HG03066 (cell line): ENCODE data around the gene GAB1.

ENCODE experiments used
- ATAC-seq: cut with Tn5 transposase; IDR thresholded peaks from one replicate; pipeline ENCODE4 v1.9.1; 2021; ENCODE audit warnings: low read depth; ENCODE audit not compliant: unreplicated experiment

GAB1 gene

DNA sequence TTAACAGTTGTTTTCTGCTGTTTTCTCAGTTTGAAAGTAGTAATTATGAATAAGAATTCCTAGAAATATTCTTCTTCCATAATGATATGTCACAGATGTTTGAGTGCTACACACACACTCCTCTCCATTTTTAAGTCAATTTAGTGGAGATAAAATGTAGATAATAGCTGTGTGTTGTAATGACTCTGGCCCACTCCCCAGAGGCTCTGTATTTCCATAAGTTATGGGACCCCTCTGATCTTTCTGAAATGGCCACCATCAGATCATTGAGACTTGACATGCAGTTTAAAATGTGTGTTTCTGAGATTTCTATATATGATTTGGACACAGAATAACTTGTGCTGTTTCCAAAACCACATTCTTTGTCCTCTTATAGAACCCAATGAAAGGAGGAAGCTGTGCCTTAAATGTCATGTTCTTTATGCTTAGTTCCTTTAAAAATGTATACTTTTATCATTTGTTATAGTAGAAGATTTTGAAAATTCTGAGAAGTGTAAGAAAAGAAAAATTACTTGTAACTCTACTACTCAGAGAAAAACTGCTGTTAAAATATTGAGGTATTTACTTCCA is 46.4 kb downstream of the GAB1 start:
- no peak for ATAC-seq

DNA sequence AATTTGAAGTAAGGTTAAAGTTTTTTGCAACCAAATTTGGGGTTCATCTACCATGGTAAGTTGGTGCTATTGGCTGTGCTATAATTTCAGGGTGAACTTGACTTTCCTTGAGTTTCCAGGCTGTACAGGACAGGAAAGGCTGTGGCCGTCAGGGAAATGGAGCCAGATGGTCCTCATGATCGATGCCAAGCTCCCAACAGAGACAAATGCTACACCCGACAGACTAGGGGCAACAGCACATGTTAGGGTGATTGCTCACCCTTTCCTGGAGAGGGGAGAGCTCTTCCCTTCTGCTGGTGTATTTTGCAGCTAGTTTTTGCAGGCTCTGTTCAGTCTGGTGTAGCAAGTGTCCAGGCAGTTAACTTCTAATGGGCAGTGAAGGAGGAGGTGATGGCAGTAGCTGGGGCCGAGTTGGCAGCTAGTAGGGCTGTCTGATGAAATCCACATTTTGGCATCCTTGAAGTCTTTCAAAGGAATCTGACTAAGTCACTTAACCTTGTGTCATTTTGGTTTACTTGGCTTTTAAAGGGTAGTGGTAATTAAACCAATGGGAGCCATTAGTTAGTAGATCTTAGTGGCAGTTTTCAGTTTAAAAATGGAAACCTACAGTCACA is 47.8 kb downstream of the GAB1 start:
- ATAC-seq: no peak

DNA sequence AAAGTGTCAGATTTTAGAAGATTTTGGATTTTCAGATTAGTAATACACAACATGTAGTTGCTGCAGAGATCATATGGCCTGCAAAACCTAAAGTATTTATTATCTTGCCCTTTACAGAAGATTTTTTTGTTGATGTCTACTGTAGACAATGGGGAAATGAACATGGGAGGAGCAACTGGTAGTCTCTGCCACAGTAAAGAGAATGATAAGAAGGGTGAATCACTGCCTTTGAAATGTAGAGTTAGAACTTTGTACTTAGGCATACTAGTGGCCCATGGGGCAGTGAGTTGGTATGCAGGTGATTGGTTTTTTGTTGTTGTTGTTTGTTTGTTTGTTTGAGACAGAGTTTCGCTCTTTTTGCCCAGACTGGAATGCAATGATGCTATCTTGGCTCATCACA is 50.1 kb downstream of the GAB1 start:
- no peak for ATAC-seq

DNA sequence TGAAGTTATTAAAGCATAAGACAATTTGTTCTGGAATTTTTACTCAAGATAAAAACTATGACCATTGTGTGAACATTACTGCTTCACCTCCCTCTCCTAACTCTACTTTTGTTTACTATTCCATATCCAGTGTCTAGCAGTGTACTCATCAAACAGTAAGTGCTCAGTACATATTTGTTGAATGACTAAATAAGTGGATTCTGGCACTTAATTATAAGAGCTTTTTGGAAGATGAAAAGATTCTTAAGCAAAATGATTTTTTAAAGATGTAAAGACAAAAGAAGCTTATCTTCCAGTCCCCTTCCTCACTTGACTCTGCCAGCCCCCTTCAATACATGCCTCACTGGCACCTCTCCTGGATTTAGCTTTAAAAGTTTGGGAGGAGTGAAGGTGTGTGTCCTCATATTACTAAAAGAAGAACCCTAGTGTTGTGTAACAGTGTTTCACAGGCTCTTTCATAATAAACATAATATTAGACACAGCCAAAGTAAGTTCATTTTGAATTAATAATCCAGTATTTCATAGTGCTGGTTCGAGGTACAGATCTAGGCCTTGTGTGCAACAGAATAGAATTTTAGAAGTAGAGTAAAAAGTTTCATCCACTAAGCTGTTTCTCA is 53.0 kb downstream of the GAB1 start:
- no peak for ATAC-seq

DNA sequence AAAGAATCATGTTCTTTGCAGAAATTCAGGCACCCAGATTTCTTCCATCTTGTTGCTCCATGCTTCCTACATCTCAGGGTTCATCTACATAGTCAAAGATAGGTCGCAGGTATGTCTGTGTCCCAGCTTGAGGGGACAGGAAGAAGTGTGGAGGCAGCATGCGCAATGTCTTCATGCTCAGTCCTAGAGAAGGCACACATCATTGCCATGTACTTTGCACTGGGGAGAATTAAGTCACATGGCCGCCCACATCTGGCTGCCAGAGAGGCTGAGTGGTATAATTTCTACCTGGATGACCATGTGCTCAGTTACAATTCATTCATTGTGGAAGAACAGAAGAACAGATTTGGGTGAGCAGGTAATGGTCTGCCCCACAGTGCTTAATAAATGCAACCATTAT is 54.1 kb downstream of the GAB1 start:
- ATAC-seq: no peak

DNA sequence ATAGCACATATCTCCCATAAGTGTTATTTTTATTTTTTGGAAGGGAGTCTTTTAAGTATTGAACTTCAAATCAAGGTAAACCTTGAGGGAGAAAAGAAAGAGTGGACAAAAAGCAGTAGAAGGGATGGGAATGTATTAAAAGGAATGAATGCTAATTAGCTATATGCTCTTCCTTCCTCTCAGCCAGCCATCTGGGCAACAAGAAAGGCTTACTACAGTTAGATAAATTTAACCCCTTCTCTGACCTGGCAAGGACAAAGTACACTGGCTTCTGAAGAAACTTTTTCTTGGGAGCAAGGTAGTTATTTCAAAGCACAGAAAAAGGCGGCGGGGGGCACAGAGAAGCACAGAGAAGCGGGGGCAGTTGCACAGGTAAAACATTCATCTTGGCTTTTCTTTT is 54.6 kb downstream of the GAB1 start:
- no peak for ATAC-seq

DNA sequence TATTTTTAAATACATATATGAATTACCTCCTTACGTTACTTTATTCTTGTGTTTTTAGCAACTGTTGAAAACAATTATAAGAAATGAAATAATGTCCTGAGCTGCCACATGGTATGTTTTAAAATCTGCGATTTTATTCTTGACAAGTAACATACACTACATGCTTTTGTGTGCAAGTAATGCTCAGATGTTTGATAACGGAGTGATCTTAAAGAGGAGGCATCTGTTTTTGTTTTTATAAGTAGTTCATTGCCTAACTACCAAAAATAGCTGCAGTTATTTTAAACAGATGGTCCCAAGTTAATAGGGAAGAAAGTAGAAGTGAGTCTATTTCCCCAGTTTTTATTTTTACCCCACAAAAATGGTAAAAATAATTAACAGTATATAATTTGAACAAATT is 55.2 kb downstream of the GAB1 start:
- ATAC-seq: no peak

DNA sequence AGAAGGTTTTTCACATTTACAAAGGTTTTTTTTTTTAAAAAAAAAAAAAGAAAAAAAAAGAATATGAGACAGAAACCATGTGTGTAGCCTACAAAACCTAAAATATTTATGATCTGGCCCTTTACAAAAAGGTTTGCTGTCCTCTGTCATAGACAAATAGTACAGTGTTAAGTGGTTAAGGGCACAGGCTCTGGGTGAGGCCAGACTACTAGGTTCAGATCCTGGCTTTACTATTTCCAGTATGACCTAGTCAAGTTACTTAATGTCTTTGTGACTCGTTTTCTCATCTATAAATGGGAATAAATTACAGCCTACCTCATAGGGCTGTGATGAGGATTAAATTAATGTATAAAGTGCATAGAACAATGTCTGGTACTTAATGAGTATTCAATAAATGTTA is 56.5 kb downstream of the GAB1 start:
- ATAC-seq: no peak

DNA sequence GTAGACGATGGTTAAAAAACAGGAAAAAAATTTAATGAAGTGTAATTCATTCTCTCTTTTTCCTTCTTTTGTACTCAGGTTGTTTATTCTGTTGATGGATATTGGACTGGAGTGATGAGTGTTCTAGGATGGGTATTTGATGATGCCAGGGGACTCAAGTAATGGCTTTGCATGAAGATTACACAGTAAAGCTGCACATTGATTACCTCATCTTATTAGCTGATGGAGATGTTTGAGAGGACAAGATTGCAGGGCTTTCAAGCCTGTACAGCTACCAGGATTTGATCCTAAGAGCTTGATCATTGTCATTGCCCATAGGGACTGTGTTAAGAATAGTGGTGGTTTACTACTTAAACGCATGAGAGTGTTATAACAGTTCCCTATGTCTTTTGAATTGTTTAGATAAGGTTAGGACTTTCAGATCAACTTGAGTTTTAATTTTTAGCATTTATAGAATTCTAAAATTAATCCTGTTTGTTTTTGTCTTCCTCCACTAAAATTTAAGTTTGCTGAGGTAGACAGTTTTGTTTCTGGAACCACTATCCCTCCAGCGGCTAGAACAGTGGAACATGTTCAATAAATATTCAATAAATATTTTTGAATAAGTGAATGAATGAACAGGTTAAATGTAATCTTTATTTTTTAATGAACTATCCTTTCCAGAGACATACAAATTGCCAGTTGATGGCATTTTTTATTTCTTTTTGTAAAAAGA is 58.2 kb downstream of the GAB1 start:
- no peak for ATAC-seq

DNA sequence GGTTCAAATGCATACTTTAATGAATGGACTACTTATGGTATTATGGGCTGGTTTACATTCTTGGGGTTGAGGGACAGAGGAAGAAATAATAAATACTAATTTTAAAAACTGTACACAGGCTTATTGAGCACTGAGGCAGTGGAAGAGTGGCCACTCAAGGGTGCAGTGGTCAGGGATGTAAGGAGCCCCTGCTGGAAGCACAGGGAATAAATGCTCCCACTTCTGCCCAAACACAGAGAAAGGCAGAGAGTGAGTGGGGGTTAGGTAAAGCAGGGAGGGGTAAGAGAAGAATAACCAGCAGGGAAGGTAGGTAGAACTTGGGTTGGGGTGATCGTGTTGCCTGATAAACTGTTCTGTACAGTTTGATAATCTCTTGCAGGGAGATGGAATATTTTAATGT is 60.0 kb downstream of the GAB1 start:
- no peak for ATAC-seq

DNA sequence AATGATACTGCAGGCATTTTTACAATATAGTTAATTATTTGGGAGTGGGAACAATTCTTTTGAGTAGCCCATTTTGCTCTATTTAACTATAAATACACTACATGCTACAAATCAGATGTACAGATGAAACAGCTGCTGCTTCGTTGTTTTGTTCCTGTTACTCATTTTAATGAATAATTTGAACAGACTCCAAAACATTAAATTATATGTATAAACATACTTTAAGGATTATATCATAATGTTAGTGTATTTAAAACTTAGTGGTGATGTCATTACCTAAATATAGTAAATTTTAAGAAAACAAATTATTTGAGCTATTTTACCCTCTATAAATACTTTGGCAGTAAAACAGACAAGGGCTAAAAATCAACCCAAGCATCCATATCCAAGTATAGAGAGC is 60.7 kb downstream of the GAB1 start:
- no peak for ATAC-seq

DNA sequence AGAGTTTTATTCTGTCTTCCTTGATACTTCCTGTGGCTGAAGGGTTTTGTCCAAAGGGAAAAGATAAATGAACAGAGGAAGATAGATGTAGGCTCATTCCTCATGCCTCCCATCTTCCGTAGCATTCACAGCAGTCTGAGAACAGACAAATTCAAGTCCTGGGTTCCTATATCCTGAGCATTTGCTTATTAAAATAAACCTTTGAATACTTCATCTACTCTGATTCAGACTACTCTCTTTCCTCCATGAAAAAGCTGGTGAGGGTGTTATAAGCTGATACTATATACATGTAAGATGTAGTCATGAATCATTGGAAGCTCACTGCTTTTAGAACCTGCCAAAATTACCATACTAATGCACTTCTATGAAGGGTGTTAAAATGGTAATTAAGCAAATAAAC is 61.2 kb downstream of the GAB1 start:
- ATAC-seq: no peak

DNA sequence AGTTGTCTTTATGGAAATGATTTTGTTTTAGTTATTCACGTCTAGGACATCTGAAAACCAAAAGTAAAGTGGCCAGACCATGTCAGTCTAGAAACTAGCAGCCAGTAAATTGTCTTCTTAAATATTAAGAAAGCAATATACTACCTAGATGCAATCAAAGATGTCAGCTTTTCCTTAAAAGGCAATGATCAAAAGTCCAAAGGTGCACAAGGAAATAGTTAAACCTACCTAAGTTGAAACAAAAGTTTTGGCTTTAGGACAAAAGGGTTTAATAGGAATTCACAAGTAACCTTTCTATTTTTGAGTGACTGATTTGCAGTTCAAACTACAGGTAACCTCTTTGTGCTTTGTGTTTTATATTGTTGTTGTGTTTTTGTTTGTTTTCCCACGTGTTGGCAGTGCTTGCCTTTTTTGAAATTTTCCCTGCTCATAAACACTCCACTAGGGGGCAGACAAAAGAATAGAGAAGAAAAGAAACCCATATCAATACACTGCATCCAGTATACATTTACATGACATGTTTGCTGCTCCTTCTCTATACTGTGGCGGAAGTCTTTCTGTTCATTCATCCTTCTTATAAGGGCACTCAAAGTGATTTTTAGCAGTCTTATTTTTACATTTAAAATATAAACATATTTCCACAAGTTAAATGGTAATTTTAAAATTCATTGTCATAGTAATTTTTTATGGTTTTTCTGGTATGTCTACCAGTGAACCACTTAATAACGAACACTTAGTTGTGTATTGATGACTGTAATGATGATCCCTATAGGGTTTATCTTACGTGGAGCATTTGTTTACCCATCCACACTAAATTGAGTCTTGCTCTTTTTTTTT is 62.7 kb downstream of the GAB1 start:
- ATAC-seq: no peak

DNA sequence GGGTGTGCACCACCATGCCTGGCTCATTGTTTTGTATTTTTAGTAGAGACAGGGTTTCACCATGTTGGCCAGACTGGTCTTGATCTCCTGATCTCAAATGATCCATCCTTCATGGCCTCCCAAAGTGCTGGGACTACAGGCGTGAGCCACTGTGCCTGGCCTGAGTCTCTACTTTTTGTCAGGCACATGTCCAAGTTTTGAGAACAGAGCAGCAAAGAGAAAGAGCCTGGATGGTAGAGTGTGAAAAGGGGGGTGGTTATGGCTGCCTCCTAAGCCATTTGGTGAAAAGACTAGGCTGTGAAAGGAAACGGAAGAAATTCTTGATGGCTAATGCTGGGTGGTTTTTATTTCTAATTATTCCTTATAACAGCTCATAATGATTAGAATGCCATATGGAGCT is 63.4 kb downstream of the GAB1 start:
- no peak for ATAC-seq

DNA sequence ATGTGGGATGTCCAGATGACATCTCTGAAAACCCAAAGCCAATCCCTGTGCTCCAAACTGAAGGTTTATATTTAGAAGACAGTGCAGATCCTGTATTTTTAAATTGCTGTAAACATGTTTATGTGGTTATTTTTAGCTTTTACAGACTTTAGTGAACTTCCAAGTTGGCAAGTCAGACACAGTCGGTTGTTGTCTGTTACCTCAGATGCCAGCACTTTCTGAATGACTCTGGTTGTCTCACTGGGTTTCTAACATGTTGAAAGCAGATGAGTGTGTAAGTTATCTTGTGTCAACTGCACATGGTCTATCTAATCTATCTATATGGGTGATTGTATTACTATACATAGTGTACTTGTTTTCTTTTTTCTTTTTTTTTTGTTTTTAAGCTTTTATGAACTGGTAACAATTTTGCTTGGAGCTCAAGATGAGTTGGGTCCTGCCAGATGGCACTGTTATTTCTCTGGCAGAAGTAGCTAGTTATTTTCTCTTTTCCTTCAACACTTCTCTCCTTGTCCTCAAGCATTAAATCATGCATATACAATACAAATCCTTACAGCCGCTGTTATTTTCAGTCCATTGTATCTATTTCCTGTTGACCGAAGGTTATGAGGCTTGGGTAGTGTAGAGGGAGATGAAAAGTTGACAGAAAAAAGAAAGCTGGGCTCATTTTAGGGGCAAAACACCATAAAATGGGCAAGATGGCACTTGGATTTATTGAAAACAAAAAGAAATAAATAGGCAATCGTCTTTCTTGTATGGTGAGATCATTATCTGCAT is 66.3 kb downstream of the GAB1 start:
- ATAC-seq: no peak

DNA sequence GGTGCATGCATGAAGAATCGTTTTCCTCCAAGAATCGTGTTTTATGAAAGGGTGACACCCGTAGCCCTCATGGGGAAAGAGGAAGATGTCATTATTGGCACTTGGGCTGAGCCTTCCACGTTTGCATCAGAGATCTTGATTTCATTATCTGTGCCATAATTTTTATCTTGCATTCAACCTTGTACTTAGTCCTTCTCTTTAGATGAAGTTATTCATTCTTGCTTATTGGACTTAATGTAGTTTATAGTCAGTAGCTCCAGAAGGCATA is 66.8 kb downstream of the GAB1 start:
- ATAC-seq: no peak

DNA sequence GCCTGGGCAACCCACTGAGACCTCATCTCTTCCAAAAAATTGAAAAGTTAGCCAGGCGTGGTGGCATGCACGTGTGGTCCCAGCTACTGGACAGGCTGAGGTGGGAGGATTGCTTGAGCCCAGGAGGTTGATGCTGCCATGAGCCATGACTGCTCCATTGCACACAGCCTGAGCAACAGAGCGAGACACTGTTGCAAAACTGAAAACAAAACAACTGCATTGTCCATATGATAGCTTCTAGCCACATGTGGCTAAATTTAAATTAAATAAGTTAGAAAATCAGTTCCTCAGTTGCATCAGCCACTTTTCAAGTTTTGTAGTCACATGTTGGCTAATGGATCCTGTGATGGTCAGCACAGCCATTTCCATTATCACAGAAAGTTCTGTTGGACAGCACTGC is 67.9 kb downstream of the GAB1 start:
- peak; percentile 93 for ATAC-seq

DNA sequence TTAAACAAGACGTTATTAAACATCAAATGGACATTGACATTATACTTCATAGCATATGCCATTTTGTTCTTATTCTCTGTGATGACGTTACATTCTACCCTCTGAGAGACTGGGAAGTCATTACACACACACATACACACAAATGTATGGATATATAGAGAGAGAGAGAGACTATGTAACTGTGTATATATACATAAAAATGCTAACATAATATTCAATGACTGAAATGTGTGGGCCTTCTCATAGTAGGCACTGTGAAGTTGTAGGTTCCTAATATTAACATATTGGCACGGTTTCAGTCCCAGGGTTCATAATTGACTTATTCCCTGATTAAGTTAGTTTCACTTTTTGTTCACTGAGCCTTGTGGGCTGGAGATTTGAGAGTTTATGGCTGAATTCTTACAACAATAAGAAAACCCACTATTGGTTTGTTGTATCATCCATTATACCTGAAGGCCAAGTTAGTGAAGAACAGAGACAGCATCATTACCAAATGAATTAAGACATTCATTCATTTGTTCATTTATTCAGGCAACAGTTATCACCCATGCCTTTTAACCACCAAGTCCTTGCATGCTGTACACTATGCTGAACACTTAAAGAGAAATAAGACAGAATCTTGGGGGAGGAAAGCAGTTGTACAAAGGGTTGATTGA is 68.5 kb downstream of the GAB1 start:
- ATAC-seq: peak; percentile 29

DNA sequence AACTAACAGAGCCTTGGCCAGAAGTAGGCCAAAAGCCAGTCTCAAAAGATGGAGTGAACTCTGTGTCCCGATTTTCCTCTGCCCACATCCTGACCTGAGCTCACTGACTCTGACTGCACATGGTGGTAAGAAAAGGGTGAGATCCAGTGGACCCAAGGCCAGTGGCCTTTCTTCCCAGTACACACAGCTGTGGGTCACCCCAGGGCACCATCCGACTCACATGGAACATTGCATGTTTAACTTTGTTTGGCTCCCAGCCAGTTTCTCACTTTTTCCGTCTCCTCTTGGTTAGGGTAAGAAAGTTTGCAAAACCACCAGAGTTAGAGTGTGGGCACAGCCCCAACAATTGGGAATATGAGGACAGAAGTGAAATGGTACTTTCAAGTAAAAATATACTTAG is 69.8 kb downstream of the GAB1 start:
- no peak for ATAC-seq

DNA sequence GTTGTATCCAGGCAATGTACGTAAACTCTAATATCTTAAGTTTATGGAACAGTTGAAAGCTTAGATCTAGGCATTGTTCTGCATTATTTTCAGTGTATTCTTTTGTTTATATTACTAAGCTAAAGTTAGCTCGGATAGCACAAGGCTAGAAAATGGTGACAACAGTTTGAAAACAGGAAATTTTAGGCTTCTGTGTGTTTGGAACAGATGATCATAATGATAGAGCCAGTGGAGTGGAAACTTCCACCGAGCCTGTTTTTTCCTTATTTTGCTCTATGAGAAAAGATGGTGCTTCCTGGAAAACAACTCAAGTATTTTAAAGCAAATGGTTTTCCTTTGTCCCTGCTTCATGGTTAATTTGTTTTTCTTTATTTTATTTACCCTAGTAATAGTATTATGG is 70.8 kb downstream of the GAB1 start:
- ATAC-seq: no peak
